NB4 (cell line): ENCODE data around the gene NETO2.
"Not testable (repeated sequence)": the region's sequence is repeated elsewhere in the genome, so short reads cannot be mapped to it uniquely, and the experiment has no call there.

Experiments
- DNase-seq: peaks from one replicate; pipeline ENCODE4 v3.0.0; 2010; ENCODE audit warnings: low read depth
- H3K4me3 ChIP-seq: one replicate; pipeline ENCODE4 v1.5.1; 2011; ENCODE audit warnings: mild to moderate bottlenecking, low read depth, low read length, moderate library complexity
- CTCF ChIP-seq: IDR thresholded peaks from one replicate; pipeline ENCODE4 v1.5.1; 2012; ENCODE audit warnings: low read depth, low read length
- MAX ChIP-seq: IDR thresholded peaks from 2 replicates; pipeline ENCODE4 v1.6.1; 2011; ENCODE audit warnings: low read depth, low read length
- MYC ChIP-seq: IDR thresholded peaks from 2 replicates; pipeline ENCODE4 v1.6.1; 2011; ENCODE audit warnings: low read depth, low read length
- POLR2A ChIP-seq: IDR thresholded peaks from 2 replicates; pipeline ENCODE4 v1.6.1; 2011; ENCODE audit warnings: mild to moderate bottlenecking; ENCODE audit not compliant: insufficient read length; ENCODE audit errors: extremely low read depth

NETO2 gene

GRCh38 chr16:47058295-47059086 lies 85.3 kb downstream of the NETO2 start:
- no peak overlapping the region for H3K4me3 ChIP-seq
- TF ChIP-seq MAX = no peak
- DNase-seq = no peak

- no peak for TF ChIP-seq POLR2A
- TF ChIP-seq CTCF = no peak
- TF ChIP-seq MYC = no peak
- TF ChIP-seq MAX = no peak
- no peak for DNase-seq
- H3K4me3 ChIP-seq = no peak overlapping the region
Measured at GRCh38 chr16:47057630-47057993, 86.1 kb downstream of the NETO2 start.

GRCh38 chr16:47056688-47057629 lies 86.8 kb downstream of the NETO2 start:
- H3K4me3 ChIP-seq = no peak overlapping the region
- no peak for TF ChIP-seq CTCF
- no peak for TF ChIP-seq MAX
- no peak for DNase-seq

- not testable (repeated sequence) for H3K4me3 ChIP-seq, DNase-seq
Measured at GRCh38 chr16:47056061-47056460, 87.7 kb downstream of the NETO2 start.

GRCh38 chr16:47055136-47055885 lies 88.4 kb downstream of the NETO2 start:
- no peak for TF ChIP-seq MYC
- no peak for TF ChIP-seq CTCF
- TF ChIP-seq POLR2A = no peak
- no peak for TF ChIP-seq MAX
- DNase-seq = no peak

GRCh38 chr16:47054306-47054705 lies 89.4 kb downstream of the NETO2 start:
- TF ChIP-seq POLR2A (no peak), MAX (no peak), MYC (no peak), CTCF (no peak)
- no peak for DNase-seq
- H3K4me3 ChIP-seq = no peak overlapping the region

More at GRCh38 chr16:47055136-47055885, 88.4 kb downstream of the NETO2 start:
- H3K4me3 ChIP-seq = no peak overlapping the region
